Mucosa of stomach (tissue), 1 donor: ENCODE data around the gene CAMTA1.

ENCODE experiments used
- H3K27me3 ChIP-seq: one replicate; pipeline ENCODE4 v1.7.0; 2013; ENCODE audit warnings: mild to moderate bottlenecking, low read length; ENCODE audit not compliant: control insufficient read depth, insufficient read depth
- H3K36me3 ChIP-seq: one replicate; pipeline ENCODE4 v1.7.0; 2013; ENCODE audit warnings: low read length; ENCODE audit not compliant: control insufficient read depth, insufficient read depth
- H3K4me1 ChIP-seq: one replicate; pipeline ENCODE4 v1.7.0; 2013; ENCODE audit warnings: mild to moderate bottlenecking, low read length; ENCODE audit not compliant: control insufficient read depth, insufficient read depth
- H3K4me3 ChIP-seq: one replicate; pipeline ENCODE4 v1.7.0; 2013; ENCODE audit warnings: low read length
- H3K9ac ChIP-seq: one replicate; pipeline ENCODE4 v1.7.0; 2013; ENCODE audit warnings: mild to moderate bottlenecking, low read length, moderate library complexity
- H3K9me3 ChIP-seq: one replicate; pipeline ENCODE4 v1.7.0; 2013; ENCODE audit warnings: mild to moderate bottlenecking, low read length, moderate library complexity; ENCODE audit not compliant: control insufficient read depth
- donor health status: Pancreatic carcinoma.

CAMTA1 gene

GRCh38 chr1:7551442-7551841, 766.2 kb downstream of the CAMTA1 start:
- Histone ChIP-seq H3K27me3 (no peaks in the 10 kb centered on the region), H3K36me3 (no peaks in the 10 kb centered on the region), H3K9ac (no peak overlapping the region), H3K4me3 (no peak overlapping the region), H3K9me3 (no peaks in the 10 kb centered on the region), H3K4me1 (peaks cover 35% of the 10 kb centered on the region)

GRCh38 chr1:7552402-7552801, 767.1 kb downstream of the CAMTA1 start:
- H3K9ac ChIP-seq: no peak overlapping the region
- no peaks in the 10 kb centered on the region for H3K27me3 ChIP-seq
- H3K36me3 ChIP-seq: no peaks in the 10 kb centered on the region
- H3K9me3 ChIP-seq: no peaks in the 10 kb centered on the region
- peaks cover 35% of the 10 kb centered on the region for H3K4me1 ChIP-seq
- no peak overlapping the region for H3K4me3 ChIP-seq

- peaks cover 35% of the 10 kb centered on the region for H3K4me1 ChIP-seq
- H3K9me3 ChIP-seq: no peaks in the 10 kb centered on the region
- no peaks in the 10 kb centered on the region for H3K27me3 ChIP-seq
- H3K36me3 ChIP-seq: no peaks in the 10 kb centered on the region
- H3K4me3 ChIP-seq: no peak overlapping the region
- H3K9ac ChIP-seq: no peak overlapping the region
These were observed 767.9 kb downstream of the CAMTA1 start for GRCh38 chr1:7553042-7553690.

GRCh38 chr1:7554385-7555235, 769.4 kb downstream of the CAMTA1 start:
- no peaks in the 10 kb centered on the region for H3K9me3 ChIP-seq
- H3K4me3 ChIP-seq: no peak overlapping the region
- H3K9ac ChIP-seq: no peak overlapping the region
- H3K36me3 ChIP-seq: no peaks in the 10 kb centered on the region
- H3K4me1 ChIP-seq: peaks cover 27% of the 10 kb centered on the region
- H3K27me3 ChIP-seq: no peaks in the 10 kb centered on the region

GRCh38 chr1:7555391-7556185, 770.3 kb downstream of the CAMTA1 start:
- no peaks in the 10 kb centered on the region for H3K36me3 ChIP-seq

GRCh38 chr1:7557301-7557891, 772.1 kb downstream of the CAMTA1 start:
- no peaks in the 10 kb centered on the region for H3K9me3 ChIP-seq
- no peaks in the 10 kb centered on the region for H3K36me3 ChIP-seq
- H3K4me1 ChIP-seq: peaks cover 10% of the 10 kb centered on the region
- H3K9ac ChIP-seq: no peak overlapping the region
- H3K4me3 ChIP-seq: no peak overlapping the region
- no peaks in the 10 kb centered on the region for H3K27me3 ChIP-seq

More at GRCh38 chr1:7555391-7556185, 770.3 kb downstream of the CAMTA1 start:
- no peaks in the 10 kb centered on the region for H3K27me3 ChIP-seq
- H3K9me3 ChIP-seq: no peaks in the 10 kb centered on the region
- H3K9ac ChIP-seq: no peak overlapping the region
- H3K4me3 ChIP-seq: no peak overlapping the region
- peaks cover 18% of the 10 kb centered on the region for H3K4me1 ChIP-seq

- Histone ChIP-seq H3K9me3 (no peaks in the 10 kb centered on the region), H3K27me3 (no peaks in the 10 kb centered on the region), H3K9ac (no peak overlapping the region), H3K4me3 (no peak overlapping the region), H3K36me3 (no peaks in the 10 kb centered on the region), H3K4me1 (peaks cover 10% of the 10 kb centered on the region)
These were observed 772.8 kb downstream of the CAMTA1 start for GRCh38 chr1:7558041-7558461.

- no peaks in the 10 kb centered on the region for H3K36me3 ChIP-seq
- no peaks in the 10 kb centered on the region for H3K9me3 ChIP-seq
- peaks cover 10% of the 10 kb centered on the region for H3K4me1 ChIP-seq
- H3K27me3 ChIP-seq: no peaks in the 10 kb centered on the region
- H3K4me3 ChIP-seq: no peak overlapping the region
- no peak overlapping the region for H3K9ac ChIP-seq
These were observed 773.2 kb downstream of the CAMTA1 start for GRCh38 chr1:7558481-7558880.

- peaks cover 10% of the 10 kb centered on the region for H3K4me1 ChIP-seq
- no peak overlapping the region for H3K9ac ChIP-seq
- H3K4me3 ChIP-seq: no peak overlapping the region
- H3K36me3 ChIP-seq: no peaks in the 10 kb centered on the region
- no peaks in the 10 kb centered on the region for H3K9me3 ChIP-seq
- H3K27me3 ChIP-seq: no peaks in the 10 kb centered on the region
These were observed 773.9 kb downstream of the CAMTA1 start for GRCh38 chr1:7558921-7559869.

- Histone ChIP-seq H3K4me3 (no peak overlapping the region), H3K9me3 (no peaks in the 10 kb centered on the region), H3K9ac (no peak overlapping the region), H3K36me3 (no peaks in the 10 kb centered on the region), H3K4me1 (peaks cover 2% of the 10 kb centered on the region), H3K27me3 (no peaks in the 10 kb centered on the region)
These were observed 774.9 kb downstream of the CAMTA1 start for GRCh38 chr1:7560128-7560527.

GRCh38 chr1:7560601-7561181, 775.4 kb downstream of the CAMTA1 start:
- no peaks in the 10 kb centered on the region for H3K27me3 ChIP-seq
- H3K4me3 ChIP-seq: no peak overlapping the region
- no peak overlapping the region for H3K9ac ChIP-seq
- H3K9me3 ChIP-seq: no peaks in the 10 kb centered on the region
- no peaks in the 10 kb centered on the region for H3K4me1 ChIP-seq
- no peaks in the 10 kb centered on the region for H3K36me3 ChIP-seq
